GM19238 (cell line): Measurements from ENCODE around the gene B4GALT5.
"Not testable (repeated sequence)": the region's sequence is repeated elsewhere in the genome, so short reads cannot be mapped to it uniquely, and the experiment has no call there.

ENCODE experiments used
- DNase-seq: peaks from one replicate; pipeline ENCODE4 v3.0.0; 2011; ENCODE audit warnings: low spot score; ENCODE audit not compliant: insufficient read length

B4GALT5 gene

DNA sequence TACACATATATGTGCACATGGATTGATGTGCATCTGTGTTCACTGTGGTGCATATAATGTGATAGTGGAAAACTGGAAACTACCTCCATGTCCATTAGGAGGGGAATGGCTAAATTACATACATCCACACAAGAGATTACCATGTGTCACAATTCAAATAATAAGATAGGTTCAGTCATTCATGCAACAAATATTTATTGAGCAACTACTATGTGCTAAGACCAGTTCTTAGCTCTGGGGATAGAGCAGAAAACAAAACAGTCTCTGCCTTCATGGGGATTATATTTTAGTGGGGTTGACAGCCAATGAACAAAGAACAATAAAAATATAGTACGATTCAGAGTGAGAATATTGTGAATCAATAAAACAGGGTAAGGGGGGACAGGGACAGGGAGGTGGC is 84.1 kb downstream of the B4GALT5 start:
- DNase-seq: no peak

DNA sequence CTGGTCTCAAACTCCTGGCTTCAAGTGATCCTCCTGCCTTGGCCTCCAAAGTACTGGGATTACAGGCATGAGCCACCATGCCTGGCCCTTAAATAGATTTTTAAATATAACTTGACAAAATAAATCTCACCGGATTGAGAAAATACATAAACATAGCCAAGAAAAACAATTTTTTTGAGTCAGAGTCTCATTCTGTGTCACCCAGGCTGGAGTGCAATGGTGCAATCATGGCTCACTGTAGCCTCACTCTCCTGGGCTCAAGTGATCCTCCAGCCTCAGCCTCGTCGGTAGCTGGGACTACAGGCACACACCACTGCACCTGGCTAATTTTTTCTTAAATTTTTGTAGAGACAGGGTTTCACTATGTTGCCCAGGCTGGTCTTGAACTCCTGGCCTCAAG is 85.4 kb downstream of the B4GALT5 start:
- not testable (repeated sequence) for DNase-seq

DNA sequence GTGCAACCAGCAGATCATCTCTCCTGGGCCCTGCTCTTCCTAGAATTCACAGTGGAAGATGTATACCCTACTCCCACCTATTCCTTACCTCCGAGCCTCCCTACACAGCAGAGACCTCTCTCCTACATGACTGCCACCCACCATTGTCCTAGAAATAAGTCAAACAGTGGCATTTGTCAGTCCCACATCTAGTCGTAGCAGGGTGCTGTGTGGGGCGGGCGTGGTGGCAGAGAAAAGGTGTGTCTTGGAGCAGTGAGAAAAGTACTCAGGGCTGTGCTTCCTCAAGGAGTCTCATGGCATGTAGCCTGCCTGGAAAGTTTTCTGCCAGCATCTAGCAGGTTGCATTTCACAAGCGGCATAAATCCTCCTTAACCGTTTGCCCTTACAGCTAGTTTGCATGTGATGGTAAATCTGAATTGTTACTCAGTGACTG is 86.3 kb downstream of the B4GALT5 start:
- DNase-seq: no peak

DNA sequence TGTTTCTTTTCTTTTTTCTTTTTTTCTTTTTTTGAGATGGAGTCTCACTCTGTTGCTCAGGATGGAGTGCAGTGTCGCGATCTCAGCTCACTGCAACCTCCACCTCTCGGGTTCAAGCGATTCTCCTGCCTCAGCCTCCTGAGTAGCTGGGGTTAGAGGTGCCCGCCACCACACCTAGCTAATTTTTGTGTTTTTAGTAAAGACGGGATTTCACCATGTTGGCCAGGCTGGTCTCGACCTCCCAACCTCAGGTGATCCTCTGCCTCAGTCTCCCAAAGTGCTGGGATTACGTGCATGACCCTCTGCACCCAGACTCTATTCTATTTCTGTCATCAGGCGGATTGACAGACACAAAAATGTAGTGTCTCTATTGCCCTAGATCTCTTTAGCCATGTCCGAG is 88.7 kb downstream of the B4GALT5 start:
- not testable (repeated sequence) for DNase-seq

DNA sequence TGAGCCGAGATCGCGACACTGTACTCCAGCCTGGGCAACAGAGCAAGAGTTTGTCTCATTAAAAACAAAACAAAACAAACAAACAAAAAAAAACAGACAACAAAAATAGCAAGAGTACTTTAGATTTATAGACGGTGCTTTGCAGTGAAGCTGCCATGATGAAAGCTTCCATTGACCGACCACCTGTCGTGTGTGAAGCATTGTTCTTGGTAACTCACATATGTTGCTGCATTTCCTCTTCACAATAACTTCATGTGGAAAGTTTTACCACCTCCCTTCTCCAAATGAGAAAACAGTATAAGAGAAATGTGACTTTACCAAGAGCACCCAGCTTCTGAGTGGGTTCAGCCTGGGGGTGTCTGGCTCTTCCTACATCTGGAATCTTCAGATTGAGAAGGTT is 89.4 kb downstream of the B4GALT5 start:
- DNase-seq: no peak

DNA sequence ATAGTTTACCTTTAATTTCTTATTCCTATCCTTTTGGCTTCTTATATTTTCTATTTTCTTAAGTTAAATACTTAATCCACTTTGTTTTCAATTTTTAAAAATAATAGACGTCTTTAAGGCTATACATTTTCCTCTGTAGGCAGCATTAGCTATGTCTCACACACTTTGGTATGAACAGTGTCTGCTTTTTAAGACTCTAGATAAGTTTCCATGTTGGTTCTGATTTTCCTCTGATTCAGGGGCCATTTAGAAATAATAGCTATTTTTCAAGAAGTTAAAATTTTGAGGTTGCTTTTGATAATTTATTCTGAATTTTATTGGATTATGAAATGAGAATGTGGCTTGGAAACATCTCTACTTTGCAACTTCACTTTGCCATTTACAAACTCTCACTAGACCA is 91.4 kb downstream of the B4GALT5 start:
- DNase-seq: no peak

DNA sequence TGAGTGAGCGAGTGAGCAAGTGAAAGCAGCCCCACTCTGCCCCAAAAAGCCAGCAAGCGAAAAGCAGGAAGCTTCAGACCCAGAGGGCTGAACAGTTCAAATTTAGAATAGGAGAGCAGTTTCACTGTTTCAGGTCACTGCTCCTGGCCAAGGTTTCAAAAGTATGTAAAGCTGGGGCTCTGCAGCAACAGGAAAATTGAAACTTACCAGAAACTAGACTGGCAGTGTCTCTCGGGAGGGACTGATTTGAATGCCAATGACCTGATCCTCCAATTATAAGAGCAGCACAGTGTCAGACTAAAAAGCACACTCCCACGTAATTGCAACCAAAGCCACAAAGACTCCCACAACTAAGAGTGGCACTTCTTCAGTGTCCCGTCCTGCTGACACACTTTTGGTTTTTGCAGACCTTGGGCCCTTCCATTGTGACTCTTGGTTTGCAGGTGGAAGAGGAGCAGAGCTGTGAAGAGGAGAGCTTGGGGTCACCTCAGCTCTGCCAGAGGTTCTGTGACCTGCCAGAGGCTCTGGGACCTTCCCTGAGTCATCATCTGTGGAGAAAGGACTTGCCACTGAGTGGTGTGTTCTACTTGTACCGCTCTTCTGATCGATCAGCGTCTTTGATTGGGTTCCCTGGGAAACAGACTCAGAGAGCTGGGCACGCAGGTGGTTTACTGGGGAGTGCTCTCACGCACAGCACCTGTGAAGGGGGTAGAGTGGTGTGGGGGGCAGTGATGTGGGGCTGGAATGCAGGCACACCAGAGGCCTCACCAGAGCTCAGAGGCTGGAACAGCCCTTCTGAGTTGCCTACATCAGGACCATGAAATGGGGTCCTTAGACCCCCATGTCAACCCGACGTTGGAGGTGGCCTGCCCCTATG is 93.1 kb downstream of the B4GALT5 start:
- DNase-seq: peak; percentile 76

DNA sequence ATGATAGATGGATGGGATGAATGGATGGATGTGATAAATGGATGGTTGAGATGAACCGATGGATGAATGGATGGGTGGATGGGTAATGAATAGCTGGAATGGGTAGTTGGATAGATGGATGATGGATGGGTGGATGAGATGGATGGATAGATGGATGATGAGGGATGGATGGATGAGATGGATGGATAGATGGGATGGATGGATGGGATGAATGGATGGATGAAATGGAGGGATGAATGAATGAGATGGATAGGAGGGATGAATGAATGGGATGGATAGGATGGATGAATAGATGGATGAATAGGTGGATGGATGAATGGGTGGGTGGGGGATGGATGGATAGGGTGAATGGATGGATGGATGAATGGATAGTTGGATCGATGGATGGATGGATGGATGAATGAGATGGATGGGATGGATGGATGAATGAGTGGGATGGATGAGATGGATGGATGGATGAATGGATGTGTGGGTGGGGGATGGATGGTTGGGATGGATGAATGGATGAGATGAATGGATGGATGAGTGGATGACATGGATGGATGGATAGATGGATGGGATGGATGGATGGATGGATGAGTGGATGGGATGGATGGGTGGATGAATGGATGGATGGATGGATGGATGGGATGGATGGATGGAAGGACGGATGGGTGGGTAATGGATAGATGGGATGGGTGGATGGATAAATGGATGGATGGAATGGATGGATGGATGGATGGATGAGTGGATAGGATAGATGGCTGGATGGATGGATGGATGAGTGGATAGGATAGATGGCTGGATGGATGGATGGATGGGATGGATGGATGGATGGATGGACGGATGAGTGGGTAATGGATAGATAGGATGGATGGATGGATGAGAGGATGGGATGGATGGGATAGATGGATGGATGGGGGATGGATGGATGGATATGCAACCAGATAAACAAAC is 94.3 kb downstream of the B4GALT5 start:
- DNase-seq: no peak

DNA sequence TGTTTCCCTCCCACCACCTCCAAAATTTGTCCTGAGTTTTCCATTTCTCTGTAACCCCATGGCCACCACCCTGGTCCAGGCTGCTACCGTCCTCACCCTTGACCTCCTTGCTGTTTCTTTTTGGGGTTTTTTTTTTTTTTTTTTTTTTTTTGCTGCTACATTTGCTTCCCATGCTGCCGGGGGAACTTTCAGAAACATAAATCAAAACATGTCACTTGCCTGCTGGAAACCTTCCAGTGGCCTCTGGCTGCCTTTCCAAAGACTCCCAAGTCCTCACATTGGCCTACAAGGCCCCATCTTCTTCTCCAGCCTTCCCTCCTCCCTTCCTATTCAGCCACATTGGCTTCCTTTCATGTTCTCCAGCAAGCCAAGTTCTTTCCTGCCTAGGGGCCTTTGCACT is 95.4 kb downstream of the B4GALT5 start:
- DNase-seq: no peak

DNA sequence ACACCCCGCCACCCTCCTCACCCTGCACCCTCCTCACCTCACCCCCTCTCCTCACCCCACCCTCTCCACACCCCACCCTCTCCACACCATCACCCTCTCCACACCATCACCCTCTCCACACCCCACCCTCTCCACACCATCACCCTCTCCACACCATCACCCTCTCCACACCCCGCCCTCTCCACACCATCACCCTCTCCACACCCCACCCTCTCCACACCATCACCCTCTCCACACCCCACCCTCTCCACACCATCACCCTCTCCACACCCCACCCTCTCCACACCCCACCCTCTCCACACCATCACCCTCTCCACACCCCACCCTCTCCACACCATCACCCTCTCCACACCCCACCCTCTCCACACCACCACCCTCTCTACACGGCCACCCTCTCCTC is 96.3 kb downstream of the B4GALT5 start:
- not testable (repeated sequence) for DNase-seq

DNA sequence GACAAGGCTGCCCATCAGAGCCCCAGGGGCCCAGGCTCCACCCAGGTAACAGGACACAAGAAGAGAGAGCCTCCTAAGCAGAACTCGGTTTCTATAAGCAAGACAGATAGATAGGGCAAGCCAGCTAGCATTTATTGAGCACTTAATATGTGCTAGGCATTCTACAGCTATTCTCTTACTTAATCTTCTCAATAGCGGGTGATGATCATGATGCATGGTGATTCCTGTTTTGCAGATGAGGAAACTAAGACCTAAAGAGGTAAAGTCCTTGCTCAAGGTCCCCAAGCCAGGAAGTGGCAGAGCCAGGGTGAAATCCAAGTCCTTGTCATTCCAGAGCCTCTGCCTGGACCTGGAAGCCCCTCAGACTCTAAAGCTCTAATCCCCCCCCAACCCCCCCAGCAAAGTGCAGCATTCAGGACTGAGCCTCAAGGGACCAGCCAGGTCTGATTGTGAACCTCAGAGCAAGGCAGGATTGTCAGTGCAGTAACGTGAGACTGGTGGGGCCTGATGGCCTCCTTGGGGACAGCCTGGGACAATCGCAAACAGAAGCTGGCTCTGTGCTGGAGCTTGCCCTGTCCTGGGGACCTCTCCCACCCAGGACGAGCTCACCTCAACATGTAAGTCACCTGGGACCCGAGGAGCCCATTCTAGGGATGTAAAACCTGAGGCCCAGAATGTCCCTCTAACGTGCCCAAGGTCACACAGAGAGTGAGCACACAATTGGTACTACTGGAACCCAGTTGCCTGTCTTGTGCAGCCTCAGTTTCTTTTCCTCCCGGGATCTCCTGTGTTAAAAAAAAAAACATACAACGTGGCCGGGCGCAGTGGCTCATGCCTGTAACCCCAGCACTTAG is 97.3 kb downstream of the B4GALT5 start:
- no peak for DNase-seq

DNA sequence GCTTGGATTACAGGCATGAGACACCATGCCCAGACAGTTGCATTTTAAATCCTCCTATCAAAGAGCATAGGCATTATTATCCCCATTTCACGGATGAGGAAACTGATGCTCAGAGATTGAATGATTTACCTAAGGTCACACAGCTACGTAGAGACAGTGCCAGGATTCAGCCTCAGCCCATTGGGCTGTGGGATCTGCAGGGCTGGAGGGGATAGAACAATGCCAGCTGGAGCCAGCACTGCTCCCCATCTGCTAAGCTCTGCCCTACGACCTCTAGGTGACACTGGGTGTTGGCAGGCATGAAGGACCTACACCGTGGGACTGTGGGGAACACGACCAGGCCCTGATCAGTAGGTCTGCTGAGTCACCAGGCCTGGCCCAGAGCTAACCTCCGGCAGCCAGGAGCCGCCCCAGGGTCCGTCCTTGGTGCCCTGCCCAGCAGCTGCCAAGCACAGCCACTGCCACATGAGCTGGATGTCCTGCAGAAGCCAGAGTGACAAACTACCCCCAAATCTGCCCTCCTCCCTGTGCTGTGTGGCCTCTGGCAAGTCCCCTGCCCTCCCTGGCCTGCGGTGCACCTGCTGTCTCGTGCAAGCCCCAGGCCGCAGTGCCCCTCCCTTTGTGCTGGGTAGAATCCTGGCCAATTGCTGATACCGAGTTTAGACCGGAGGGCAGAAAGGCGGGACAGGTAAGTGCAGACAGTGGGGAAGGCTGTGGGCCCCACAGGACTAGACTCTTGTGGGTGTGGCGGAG is 98.1 kb downstream of the B4GALT5 start:
- DNase-seq: no peak

DNA sequence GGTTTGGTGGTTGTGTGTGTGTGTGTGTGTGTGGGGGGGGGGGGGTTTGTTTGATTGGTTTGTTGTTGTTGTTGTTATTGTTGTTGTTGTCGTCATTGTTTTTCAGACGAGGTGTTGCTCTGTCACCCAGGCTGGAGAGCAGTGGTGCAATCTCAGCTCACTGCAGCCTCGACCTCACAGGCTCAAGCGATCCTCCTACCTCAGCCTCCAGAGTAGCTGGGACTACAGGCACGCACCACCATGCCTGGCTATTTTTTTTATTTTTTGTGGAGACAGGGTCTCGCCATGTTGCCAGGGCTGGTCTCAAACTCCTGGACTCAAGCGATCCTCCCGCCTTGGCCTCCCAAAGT is 98.7 kb downstream of the B4GALT5 start:
- not testable (repeated sequence) for DNase-seq

DNA sequence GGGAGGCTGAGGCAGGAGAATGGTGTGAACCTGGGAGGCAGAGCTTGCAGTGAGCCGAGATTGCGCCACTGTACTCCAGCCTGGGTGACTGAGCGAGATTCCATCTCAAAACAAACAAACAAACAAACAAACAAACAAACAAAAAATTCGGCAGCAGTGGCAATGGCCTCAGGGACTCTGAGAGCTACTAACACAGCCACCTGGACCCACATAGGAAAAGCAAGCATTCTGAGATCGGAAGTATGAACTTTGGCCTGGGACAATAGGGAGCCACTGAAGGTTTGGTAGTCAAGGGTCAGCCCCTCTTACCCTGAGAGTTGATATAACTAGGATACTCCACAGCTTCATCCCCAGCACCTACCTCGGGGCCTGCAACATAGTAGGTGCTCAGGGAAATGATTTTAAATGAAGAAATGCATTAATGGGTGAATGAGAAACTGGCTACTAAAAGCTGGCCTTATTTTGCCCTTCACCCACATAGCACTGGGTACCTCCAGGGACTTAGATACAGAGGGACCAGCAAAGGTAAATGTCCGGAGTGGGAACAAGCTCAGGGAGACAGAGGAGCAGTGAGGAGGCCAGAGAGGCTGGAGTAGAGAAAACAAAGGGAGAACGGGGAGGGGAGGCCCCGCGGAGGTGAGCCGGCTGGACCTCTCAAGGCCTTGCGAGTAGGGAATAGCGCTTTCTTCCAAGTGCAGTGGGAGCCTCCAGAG is 99.2 kb downstream of the B4GALT5 start:
- no peak for DNase-seq

DNA sequence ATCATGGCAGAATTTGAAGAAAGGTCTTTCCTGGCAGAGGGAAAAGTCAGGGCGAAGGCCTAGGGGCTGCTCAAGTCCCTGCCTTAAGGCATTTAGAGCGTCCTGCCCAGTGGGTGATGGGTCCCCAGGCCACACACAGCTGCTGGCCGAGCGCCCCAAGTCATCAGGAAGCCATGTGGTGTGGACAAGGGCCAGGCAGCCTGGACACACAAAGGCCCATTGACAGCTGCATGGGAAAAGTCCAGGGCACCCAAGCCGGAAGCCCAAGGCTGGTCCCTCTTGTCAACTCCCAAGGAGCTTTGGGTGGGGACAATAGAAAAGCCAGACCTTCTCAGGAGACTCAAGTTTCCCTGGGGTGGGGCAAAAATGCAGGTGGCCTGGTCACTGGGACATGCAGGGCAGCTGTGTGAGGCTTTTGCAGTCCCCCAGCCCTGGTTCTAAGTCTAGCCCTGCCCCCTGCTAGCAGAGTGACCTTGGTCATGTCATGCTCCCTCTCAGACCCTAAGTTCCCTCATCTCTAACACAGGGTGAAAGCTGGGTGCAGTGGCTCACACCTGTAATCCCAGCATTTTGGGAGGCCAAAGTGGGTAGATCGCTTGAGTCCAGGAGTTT is 101.4 kb downstream of the B4GALT5 start:
- DNase-seq: no peak

DNA sequence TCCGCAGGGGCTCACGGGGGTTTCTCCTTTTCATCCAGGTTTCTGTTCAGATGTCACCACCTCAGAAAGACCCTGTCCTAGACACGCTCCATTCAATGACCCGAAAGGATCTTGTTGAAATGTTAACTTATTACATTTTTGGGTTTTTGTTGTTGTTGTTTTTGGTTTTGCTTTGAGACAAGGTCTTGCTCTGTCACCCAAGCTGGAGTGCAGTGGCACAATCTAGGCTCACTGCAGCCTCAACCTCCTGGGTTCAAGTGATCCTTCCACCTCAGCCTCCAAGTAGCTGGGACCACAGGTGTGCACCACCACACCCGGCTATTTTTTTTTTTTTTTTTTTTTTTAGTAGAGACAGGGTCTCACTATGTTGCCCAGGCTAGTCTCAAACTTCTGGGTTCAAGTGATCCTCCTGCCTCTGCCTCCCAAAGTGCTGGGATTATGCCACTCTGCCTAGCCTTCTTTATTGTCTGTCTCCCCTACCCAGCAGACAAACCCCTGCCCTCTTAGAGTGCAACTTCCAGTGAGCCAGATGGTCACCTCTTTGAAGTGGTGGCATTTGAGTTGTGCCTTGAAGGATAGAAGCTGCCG is 102.0 kb downstream of the B4GALT5 start:
- DNase-seq: not testable (repeated sequence)

DNA sequence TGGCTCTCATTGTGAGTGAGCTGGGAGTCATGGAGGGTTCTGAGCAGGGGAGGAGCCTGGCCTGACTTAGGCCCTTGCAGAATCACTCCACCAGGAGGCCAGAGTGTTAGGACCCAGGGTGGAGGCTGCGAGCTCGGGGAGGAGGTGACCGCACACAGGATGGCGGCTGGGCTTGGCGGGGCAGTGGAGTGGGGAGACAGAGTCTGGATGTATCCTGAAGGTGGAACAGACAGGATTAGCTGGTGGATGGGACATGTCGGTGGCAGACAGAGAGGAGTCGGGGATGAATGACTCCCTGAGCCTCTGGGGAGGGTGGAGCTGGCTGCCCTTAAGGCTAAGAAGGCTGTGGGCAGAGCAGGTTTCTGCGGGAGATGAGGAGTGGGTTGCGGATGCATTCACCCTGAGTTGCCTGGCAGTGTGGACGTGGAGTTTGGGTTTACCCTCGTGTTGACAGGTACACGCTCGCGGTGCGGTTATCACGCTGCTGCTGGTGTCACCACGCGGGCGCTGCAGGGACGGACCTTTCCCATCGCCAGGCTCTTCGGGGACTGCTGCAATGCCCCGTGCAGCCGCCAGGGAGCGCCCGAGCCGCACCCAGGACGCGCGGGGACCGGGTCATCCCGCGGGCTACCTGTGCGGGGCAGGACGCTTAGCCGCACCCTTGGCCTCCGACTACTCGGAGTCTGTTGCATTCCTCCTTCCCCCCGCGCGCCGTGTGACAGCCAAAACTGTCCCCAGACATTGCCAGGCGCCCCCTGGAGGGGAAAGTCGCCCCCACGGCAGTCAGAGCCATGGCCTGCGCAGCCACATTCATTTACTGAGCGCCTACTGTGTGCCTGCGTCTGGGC is 102.8 kb downstream of the B4GALT5 start:
- peak; percentile 81 for DNase-seq
